ENCODE results near the gene RIT2.

RIT2 gene

GRCh38 chr18:42958353-42958752, 157.1 kb downstream of the RIT2 start:
- H3K27me3 ChIP-seq (ENCODE audit: insufficient read depth, low read depth) = no peaks in the 10 kb centered on the region
- no peaks in the 10 kb centered on the region for H3K4me1 ChIP-seq (ENCODE audit: low read depth, poor library complexity, severe bottlenecking)
- H4K20me1 ChIP-seq (ENCODE audit: insufficient read depth) = no peaks in the 10 kb centered on the region
- no peak overlapping the region for H3K4me2 ChIP-seq
- no peak overlapping the region for H2AFZ ChIP-seq (ENCODE audit: low read depth)
- no peaks in the 10 kb centered on the region for H3K79me2 ChIP-seq (ENCODE audit: insufficient read depth, low read depth)
- H3K36me3 ChIP-seq (ENCODE audit: insufficient read depth) = no peaks in the 10 kb centered on the region
- H3K27ac ChIP-seq = no peak overlapping the region
- H3K4me3 ChIP-seq (IDR thresholded peaks at IDR 0.05; ENCODE audit: insufficient read depth, low read depth, low read length) = no peak overlapping the region
- H3K9ac ChIP-seq = no peak overlapping the region
- no peak for TF ChIP-seq CTCF (conservative IDR thresholded peaks at IDR 0.05; ENCODE audit: low read depth, low read length)

GRCh38 chr18:42956287-42956686, 159.2 kb downstream of the RIT2 start:
- Histone ChIP-seq H3K27me3 (ENCODE audit: insufficient read depth, low read depth) (no peaks in the 10 kb centered on the region), H3K27ac (no peak overlapping the region)
- no peak for TF ChIP-seq CTCF (conservative IDR thresholded peaks at IDR 0.05; ENCODE audit: low read depth, low read length)

GRCh38 chr18:42954887-42955286, 160.6 kb downstream of the RIT2 start:
- H3K36me3 ChIP-seq (ENCODE audit: insufficient read depth) = no peaks in the 10 kb centered on the region
- no peak overlapping the region for H2AFZ ChIP-seq (ENCODE audit: low read depth)
- H4K20me1 ChIP-seq (ENCODE audit: insufficient read depth) = no peaks in the 10 kb centered on the region
- TF ChIP-seq CTCF (conservative IDR thresholded peaks at IDR 0.05; ENCODE audit: low read depth, low read length) = no peak
- H3K79me2 ChIP-seq (ENCODE audit: insufficient read depth, low read depth) = no peaks in the 10 kb centered on the region
- H3K4me3 ChIP-seq (IDR thresholded peaks at IDR 0.05; ENCODE audit: insufficient read depth, low read depth, low read length) = no peak overlapping the region
- H3K4me2 ChIP-seq = no peak overlapping the region
- no peak overlapping the region for H3K27ac ChIP-seq
- no peak overlapping the region for H3K9ac ChIP-seq
- no peaks in the 10 kb centered on the region for H3K27me3 ChIP-seq (ENCODE audit: insufficient read depth, low read depth)
- peaks cover 6% of the 10 kb centered on the region for H3K4me1 ChIP-seq (ENCODE audit: low read depth, poor library complexity, severe bottlenecking)

More at GRCh38 chr18:42956287-42956686, 159.2 kb downstream of the RIT2 start:
- no peak overlapping the region for H3K9ac ChIP-seq
- H3K36me3 ChIP-seq (ENCODE audit: insufficient read depth) = no peaks in the 10 kb centered on the region
- H3K4me2 ChIP-seq = no peak overlapping the region
- no peaks in the 10 kb centered on the region for H3K4me1 ChIP-seq (ENCODE audit: low read depth, poor library complexity, severe bottlenecking)
- H2AFZ ChIP-seq (ENCODE audit: low read depth) = no peak overlapping the region
- H4K20me1 ChIP-seq (ENCODE audit: insufficient read depth) = no peaks in the 10 kb centered on the region
- no peaks in the 10 kb centered on the region for H3K79me2 ChIP-seq (ENCODE audit: insufficient read depth, low read depth)
- no peak overlapping the region for H3K4me3 ChIP-seq (IDR thresholded peaks at IDR 0.05; ENCODE audit: insufficient read depth, low read depth, low read length)

DNA sequence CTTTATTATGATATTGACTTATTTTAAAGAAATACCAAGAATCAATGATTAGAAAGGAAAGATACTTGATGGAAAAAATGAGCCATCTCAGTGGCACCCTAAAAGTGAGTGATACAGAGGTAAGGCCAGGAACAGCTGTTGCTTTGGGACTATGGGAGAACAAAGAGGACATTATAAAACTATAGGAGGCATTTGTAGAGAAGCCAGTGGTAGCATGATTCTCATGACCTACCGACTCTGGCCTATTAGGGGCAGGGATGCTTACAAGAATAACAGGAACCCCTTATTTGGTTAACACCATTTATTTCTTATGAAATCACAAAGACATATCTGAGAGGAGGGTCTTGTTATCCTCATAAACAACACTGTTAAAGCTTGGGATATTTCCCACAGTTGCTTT, 162.2 kb downstream of the RIT2 start:
- Histone ChIP-seq H3K27ac (no peak overlapping the region), H3K4me3 (IDR thresholded peaks at IDR 0.05; ENCODE audit: insufficient read depth, low read depth, low read length) (no peak overlapping the region), H3K4me2 (no peak overlapping the region), H4K20me1 (ENCODE audit: insufficient read depth) (no peaks in the 10 kb centered on the region), H2AFZ (ENCODE audit: low read depth) (no peak overlapping the region), H3K27me3 (ENCODE audit: insufficient read depth, low read depth) (no peaks in the 10 kb centered on the region), H3K79me2 (ENCODE audit: insufficient read depth, low read depth) (no peaks in the 10 kb centered on the region), H3K36me3 (ENCODE audit: insufficient read depth) (no peaks in the 10 kb centered on the region), H3K4me1 (ENCODE audit: low read depth, poor library complexity, severe bottlenecking) (peaks cover 6% of the 10 kb centered on the region), H3K9ac (no peak overlapping the region)
- TF ChIP-seq CTCF (conservative IDR thresholded peaks at IDR 0.05; ENCODE audit: low read depth, low read length) = no peak

All from KMS-11 (cell line).